HG02678 (cell line): Measurements from ENCODE around the gene CDKAL1.

Experiments used
- ATAC-seq: cut with Tn5 transposase; IDR thresholded peaks from one replicate; pipeline ENCODE4 v1.9.1; 2021; ENCODE audit warnings: mild to moderate bottlenecking, moderate library complexity; ENCODE audit not compliant: unreplicated experiment

Gene CDKAL1

GRCh38 chr6:20998748-20999448 lies 464.6 kb downstream of the CDKAL1 start:
- no peak for ATAC-seq

GRCh38 chr6:21000331-21000801 lies 466.1 kb downstream of the CDKAL1 start:
- ATAC-seq = no peak

DNA sequence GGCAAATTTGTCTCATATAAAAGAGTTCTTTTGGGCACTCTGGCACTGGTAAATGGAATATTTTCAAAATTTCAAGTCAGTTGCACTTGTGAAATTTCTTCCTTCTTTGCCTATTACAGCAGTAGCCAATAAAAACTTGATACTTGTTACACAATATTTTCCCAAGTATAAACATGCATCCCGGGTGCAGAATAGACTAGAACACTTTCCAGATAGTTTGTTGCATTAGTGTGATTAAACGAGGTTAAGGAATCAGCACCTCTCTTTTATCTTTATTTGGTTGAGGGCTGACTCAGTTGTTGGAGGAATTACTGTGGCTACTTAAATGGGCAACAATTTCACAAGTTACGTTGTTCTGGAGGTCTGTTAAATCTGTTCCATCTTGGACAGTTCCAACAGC lies 467.5 kb downstream of the CDKAL1 start:
- no peak for ATAC-seq

DNA sequence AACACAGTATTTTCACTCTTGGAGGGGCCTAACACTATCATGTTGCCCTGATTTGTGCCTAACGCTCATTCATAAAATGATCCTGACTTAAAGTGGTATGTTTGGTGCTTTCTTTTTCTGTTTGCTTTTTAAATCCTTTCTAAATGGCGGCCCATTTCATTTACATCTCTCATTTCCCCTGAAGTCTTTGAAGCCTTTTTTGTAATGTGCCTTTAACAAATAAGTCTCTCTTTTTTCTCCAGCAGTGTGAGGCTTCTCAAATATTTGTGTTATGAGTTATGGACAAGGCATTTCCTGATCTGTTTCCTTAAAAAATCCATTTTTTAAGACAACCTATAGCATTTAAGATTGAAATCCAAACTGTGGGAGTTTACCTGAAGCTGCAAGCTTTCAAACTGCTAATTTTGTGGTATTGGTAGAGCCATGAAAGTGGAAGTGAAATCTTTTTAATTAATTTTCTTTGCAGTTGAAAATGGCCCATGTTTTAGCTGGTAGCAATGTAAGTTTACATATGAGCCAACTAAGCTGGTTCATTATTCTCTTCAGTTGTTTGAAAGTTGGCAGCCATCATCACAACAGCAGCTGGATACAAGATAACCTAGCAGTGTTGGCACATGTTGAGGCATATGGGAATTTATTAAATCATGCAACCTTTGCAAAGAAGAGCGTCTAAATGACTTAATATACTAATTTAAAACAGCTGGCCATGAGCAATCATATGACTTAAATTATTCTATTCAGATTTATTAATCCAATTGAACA lies 469.7 kb downstream of the CDKAL1 start:
- ATAC-seq = peak; percentile 80

- ATAC-seq = no peak
Measured at GRCh38 chr6:21005816-21006570, 471.7 kb downstream of the CDKAL1 start.

DNA sequence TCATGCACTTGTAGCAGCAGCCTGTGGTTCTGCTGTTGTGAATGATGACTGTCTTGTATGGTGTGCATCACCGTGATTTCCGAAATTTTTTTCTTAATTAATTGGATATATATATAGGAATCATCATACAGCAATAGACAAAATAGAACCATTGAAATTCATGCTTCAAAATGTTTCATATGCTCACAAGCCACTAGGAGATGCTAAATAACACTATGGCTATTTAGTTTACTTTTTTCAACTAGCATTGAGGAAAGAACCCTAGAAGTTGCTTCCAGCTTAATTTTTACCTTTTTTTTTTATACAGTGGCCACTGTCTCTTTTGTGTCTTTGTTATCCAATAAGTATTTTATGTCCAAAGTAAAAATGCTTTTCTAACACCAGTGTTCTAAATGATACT lies 485.4 kb downstream of the CDKAL1 start:
- ATAC-seq = no peak

DNA sequence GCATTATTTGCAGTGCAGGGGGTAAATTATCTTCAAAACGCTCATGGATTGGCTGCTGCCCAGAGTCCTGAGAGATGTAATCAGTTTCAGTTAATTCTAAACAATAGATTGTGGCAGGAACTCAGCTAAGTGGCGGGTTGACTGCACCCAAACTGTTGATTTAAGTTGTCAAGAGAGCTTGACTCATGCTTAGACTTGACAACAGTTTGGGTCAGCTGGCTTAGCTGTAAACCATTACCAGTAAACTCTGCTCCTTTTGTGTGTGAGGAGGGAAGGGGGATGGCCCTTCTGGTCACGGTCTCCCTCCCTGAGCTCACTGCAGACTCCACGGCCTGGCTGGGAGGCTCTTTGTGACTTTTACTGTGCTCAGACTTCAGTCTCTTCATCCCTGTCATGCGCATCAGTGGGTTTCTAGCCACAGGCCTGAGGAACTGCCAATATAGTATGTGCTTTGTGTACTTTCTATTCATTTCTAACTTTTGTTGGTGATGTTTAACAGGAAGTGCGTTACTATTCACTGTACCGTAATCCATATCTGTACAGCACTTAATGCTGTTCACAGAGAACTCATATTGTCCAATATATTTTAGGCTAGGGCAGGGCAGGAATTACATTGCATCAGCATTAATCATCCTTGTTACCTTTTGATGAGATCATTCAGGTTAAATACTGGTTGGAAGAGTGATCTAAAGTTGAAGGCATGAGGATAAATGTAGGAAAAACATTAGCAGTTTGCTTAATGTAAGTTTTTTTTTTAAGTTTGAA lies 488.3 kb downstream of the CDKAL1 start:
- peak; percentile 94 for ATAC-seq

DNA sequence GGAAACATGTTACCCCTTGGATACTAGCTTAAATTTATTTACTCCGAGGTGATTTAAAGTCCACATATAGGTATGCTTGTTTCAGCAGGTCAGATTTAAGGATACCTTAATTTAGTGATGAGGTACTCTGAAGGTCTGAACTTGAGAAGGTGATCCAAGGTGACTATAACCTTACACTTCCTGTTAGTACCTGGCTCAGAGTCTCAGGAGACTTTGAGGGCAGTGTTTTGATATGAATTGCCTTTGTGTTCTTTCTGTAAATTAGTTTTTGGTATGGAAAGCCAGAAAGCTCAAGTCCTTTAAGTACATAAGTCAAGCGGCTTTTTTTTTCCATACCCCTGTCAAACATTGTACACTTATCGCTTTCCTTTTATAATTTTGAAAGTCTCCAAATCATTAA lies 489.0 kb downstream of the CDKAL1 start:
- ATAC-seq = no peak

DNA sequence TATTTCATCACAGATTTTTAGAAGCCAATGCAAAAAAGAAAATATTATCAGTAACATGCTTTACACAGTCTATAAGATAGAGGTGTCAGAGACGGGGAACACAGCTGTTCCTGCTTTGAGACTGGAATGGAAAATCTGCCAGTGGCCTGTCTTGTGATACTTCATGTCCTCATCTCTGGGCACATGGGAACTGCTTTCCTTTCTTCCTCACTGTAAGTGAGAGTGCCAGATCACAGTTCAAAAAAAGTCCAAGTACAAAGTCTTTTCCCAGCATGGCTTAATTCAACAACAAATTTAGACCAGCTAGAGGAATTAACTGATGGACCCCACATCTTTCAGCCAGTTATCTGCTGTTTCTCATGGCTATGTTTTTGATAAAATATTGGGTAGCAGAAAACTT lies 490.4 kb downstream of the CDKAL1 start:
- ATAC-seq = no peak

DNA sequence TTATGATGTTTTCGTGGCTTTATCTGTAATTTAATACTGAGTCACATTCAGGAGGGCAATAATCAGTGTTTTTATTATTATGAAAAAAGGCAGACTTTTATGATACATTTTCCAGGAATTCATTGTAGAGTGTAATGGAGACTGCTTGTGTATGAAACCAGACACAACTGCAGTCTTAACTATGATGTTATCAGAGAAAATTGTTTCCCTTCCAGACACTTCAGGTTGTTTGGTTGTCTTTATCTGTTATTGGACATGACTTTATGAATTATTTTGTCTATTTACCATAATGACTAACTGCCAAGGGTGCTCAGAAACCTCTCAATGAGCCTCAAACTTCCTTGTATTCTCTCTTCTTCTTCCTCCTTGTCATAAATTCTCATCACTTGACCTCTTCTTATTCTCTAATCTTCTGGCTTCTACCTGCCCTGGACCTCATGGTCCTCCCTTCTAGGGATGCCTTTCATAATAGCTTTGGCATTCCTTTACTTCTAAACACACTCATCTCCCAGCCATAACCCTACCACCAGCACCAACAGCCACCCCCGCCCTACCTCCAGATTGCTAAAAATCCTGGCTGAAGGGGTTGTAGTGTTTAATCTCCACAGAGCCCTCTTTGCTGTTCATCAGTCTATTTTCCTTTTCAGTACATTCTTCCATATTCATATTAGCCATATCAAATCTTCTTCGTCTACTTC lies 492.5 kb downstream of the CDKAL1 start:
- ATAC-seq = no peak

DNA sequence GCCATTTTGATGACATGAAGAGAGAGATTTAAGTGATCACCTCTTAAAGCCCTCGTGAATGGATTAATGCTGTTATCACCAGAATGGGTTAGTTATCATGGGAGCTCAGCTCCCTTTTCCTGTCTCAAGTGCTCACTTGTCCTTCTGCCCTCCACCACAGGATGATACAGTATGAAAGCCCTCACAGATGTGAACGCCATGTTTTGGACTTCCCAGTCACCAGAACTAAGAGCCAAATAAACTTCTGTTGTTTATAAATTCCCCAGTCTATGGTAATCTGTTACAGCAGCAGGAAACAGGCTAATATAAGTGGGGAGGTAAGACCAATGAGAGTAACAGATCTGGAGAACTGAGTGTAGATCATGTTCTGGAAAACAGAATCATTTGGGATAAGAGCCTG lies 493.2 kb downstream of the CDKAL1 start:
- no peak for ATAC-seq

GRCh38 chr6:21031182-21031581 lies 496.9 kb downstream of the CDKAL1 start:
- no peak for ATAC-seq

DNA sequence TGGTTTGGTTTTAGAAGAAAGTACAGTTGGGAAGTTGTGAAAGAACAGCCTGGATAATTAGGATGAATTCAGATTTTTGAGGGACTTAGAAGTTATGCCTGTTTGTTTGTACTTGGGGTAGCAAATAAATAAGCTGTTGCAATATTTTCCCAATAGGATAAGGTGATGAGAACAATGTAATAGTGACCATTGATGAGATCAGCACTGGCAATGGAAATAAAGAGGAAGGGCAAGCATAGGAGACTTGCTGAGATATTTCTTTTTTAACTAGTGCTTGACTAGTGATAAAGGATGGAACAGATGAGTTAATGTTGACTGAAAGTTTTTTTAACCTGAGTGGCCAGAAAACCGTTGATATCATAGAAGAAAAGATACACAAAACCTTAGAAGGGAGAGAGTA lies 498.8 kb downstream of the CDKAL1 start:
- no peak for ATAC-seq

DNA sequence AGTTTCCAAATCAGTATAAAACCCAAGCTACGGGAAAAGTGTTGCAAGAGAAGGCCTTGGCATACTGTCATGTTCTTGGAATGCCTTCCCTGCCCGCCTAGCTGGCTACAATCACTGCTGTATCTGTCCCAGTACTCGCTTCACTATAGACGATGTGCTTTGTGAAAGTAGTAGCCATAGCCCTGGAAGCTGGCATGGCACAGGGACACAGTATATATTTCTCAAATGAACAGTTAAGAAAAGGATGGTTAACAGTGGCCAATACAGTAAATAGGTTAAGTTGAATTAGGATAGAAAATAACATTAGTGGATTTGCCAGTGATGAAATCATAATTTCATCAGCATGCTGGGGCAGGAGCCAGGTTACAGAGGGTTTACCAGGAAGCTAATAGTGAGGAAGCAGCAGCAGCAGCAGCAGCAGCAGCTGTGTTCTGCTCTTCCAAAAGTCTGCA lies 499.3 kb downstream of the CDKAL1 start:
- no peak for ATAC-seq

GRCh38 chr6:21034345-21034744 lies 500.1 kb downstream of the CDKAL1 start:
- ATAC-seq = no peak

- peak; percentile 85 for ATAC-seq
Measured at GRCh38 chr6:21037453-21037852, 503.2 kb downstream of the CDKAL1 start.

GRCh38 chr6:21039926-21040325 lies 505.7 kb downstream of the CDKAL1 start:
- ATAC-seq = no peak

GRCh38 chr6:21045135-21045700 lies 511.0 kb downstream of the CDKAL1 start:
- no peak for ATAC-seq

DNA sequence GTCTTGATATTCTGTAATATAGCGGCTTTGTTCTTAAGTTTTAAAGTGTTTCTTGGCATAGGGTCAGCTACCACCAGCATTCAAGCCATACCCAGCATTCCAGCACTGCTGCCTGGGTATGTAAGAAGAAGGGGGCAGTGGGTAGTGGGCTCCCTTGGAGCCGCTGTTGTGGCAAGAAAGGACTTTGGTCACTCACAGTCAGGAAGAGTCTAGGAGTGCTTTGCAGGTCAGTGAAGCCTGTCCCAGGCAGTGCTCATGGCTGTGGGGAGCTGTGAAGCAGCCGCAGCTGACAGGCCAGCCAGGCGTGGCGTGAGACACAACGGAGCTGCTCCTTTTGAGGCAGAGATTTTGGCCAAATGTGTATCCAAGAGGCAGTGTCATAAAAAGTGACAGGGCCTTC lies 512.0 kb downstream of the CDKAL1 start:
- no peak for ATAC-seq

DNA sequence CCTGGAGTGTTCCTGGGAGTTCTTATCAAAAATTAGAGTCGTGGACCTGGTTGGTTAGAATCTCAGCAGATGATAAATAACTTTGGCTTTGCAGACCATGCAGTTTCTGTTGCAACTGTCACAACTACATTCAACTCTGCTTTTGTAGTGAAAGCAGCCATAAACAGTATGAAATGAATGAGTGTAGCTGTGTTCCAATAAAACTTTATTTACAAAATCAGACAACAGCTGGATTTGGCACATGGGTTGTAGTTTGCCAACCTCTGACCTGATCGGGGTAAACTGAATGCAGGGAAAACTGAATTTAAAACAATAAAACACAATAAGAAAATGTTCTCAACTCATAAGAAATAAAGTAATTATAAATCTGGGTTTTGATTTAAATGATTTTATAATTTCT lies 513.8 kb downstream of the CDKAL1 start:
- no peak for ATAC-seq
